ENCODE data around the gene SIRPD.
"Not testable (repeated sequence)": the region's sequence is repeated elsewhere in the genome, so short reads cannot be mapped to it uniquely, and the experiment has no call there.

The SIRPD gene

DNA sequence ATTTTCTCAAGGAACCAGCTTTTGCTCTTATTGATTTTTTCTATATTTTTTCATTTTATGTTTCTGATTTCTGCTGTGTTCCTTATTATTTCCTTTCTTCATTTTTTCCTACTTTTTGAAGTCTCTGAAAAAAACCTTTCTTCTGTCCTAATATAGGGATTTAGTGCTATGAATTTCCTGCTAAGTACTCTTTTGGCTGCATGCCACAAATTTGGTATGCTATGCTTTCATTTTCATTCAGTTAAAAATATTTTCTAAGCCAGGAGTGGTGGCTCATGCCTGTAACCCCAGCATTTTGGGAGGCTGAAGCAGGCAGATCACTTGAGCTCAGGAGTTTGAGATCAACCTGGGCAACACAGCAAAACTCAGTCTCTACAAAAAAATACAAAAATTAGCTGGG is 30.6 kb downstream of the SIRPD start:
- no peaks in the 10 kb centered on the region for H3K9me3 ChIP-seq (ENCODE audit: control insufficient read depth, insufficient read depth, low read length)
- no peak overlapping the region for H3K9ac ChIP-seq (ENCODE audit: low read depth, low read length)
- H3K36me3 ChIP-seq (ENCODE audit: insufficient read depth, low read length), result no peaks in the 10 kb centered on the region
- H3K4me1 ChIP-seq (ENCODE audit: insufficient read depth, low read length), result no peaks in the 10 kb centered on the region

DNA sequence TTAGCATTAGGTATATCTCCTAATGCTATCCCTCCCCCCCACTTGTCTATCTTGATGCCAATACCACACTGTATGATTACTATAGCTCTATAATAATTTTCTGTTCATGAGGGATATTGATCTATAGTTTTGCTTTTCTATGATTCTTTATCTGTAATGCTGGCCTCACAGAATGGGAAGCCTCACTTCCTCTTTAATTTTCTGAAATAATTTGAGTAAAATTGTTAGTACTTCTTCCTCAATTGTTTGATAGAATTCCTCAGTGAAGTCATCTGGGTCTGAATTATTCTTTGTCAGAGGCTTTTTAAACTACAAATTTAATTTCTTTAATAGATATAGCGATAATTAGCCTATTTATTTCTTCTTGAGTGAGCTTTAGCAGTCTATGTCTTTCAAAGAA is 31.2 kb downstream of the SIRPD start:
- H3K36me3 ChIP-seq (ENCODE audit: insufficient read depth, low read length), result no peaks in the 10 kb centered on the region
- H3K9ac ChIP-seq (ENCODE audit: low read depth, low read length), result no peak overlapping the region
- no peaks in the 10 kb centered on the region for H3K9me3 ChIP-seq (ENCODE audit: control insufficient read depth, insufficient read depth, low read length)
- H3K4me1 ChIP-seq (ENCODE audit: insufficient read depth, low read length), result no peaks in the 10 kb centered on the region

DNA sequence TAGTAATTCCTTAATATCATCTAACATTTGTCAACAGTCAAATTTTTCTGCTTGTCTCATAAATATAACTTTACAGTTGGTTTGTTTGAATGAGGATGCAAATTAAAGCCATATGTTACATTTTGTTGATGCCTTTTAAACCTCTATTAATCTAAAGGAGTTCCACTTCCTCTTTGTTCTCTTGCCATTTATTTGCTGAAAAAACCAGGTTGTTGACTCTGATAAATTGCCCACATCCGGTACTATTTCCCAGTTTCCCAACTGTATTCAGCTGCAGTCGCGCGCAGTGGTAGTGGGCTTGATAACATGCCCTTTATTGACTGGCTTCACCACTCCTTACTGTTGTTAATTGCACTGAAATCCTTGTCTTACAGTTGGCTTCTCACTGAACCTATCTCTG is 33.5 kb downstream of the SIRPD start:
- no peak overlapping the region for H3K9ac ChIP-seq (ENCODE audit: low read depth, low read length)
- no peaks in the 10 kb centered on the region for H3K4me1 ChIP-seq (ENCODE audit: insufficient read depth, low read length)
- no peaks in the 10 kb centered on the region for H3K9me3 ChIP-seq (ENCODE audit: control insufficient read depth, insufficient read depth, low read length)
- H3K36me3 ChIP-seq (ENCODE audit: insufficient read depth, low read length), result no peaks in the 10 kb centered on the region

DNA sequence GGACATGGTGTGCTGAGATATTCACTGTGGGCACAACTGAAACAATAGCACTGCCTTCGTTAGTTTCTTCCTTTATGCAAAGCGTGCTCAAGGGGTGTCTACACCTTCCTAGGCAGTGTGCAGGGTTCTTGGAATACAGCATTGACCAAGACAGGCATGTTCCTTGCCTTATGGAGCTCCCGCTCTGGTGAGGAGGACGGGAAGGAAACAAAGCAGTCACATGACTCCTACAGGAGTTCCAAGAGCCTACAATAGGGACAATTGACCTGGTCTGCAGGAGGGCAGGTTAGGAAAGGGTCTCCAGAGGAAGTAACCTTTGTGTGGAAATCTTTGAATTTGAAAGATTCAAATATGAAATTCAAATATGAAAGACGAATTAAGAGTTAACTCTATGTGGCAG is 40.5 kb downstream of the SIRPD start:
- no peaks in the 10 kb centered on the region for H3K36me3 ChIP-seq (ENCODE audit: insufficient read depth, low read length)
- no peaks in the 10 kb centered on the region for H3K9me3 ChIP-seq (ENCODE audit: control insufficient read depth, insufficient read depth, low read length)
- no peak overlapping the region for H3K9ac ChIP-seq (ENCODE audit: low read depth, low read length)
- H3K4me1 ChIP-seq (ENCODE audit: insufficient read depth, low read length), result peaks cover 6% of the 10 kb centered on the region

DNA sequence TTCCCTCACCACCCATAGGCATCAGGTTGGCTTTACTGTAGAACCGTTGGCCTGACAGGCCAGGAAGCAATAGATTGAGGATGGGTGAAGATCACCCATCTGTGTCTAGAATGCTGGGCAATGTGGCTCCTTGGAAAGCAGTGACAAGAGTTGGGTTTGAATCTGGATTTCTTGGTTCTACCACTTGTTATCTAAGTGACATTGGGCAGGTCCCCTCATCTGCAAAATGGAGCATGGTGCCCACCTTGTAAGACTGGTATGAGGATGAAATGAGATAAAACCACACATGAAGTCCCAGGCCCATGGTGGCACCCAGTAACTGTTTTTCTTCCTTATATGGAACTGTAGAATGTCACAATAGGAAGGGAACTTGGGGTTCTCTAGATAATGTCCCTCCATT is 43.7 kb downstream of the SIRPD start:
- Histone ChIP-seq H3K9ac (ENCODE audit: low read depth, low read length) (no peak overlapping the region), H3K36me3 (ENCODE audit: insufficient read depth, low read length) (no peaks in the 10 kb centered on the region), H3K9me3 (ENCODE audit: control insufficient read depth, insufficient read depth, low read length) (no peaks in the 10 kb centered on the region), H3K4me1 (ENCODE audit: insufficient read depth, low read length) (peaks cover 6% of the 10 kb centered on the region)

DNA sequence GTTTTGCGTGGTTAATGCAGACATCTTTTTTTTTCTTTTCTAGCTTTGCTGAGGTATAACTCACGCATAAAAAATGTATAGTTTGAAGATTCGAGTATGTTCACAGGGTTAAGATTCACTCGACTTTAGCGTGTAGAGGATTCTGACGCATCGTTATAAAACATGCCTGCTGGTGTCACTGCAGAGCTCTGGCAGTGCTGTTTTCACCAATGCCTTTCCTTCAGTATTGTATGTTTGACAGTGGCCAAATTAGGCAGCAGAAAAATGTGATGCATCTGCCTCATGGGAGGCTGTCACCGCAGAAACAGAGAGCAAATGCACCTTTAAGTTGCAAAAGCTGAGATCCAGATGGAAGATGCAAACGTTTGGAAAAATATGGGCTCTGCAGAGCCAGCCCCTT is 48.3 kb downstream of the SIRPD start:
- Histone ChIP-seq H3K9me3 (ENCODE audit: control insufficient read depth, insufficient read depth, low read length) (no peaks in the 10 kb centered on the region), H3K4me1 (ENCODE audit: insufficient read depth, low read length) (no peaks in the 10 kb centered on the region), H3K36me3 (ENCODE audit: insufficient read depth, low read length) (no peaks in the 10 kb centered on the region), H3K9ac (ENCODE audit: low read depth, low read length) (no peak overlapping the region)

DNA sequence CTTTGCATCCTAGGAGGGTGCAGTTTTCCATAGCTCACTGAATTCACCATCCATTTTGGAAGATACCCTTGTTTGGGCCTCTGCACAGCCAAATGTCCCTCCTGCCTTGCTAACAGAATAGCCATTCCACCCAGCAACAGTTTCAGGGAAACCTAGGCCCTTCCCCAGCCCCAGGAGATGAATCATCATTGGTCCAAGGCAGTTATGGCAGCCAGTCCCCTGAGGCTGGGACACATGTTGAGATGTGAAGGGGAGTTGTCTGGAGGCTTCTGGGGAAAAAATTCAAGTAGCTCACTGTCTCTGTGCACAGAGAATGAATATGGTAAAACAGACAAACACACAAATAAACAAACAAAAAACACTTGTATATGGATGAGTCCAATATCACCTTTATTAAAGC is 48.9 kb downstream of the SIRPD start:
- H3K9me3 ChIP-seq (ENCODE audit: control insufficient read depth, insufficient read depth, low read length), result no peaks in the 10 kb centered on the region

DNA sequence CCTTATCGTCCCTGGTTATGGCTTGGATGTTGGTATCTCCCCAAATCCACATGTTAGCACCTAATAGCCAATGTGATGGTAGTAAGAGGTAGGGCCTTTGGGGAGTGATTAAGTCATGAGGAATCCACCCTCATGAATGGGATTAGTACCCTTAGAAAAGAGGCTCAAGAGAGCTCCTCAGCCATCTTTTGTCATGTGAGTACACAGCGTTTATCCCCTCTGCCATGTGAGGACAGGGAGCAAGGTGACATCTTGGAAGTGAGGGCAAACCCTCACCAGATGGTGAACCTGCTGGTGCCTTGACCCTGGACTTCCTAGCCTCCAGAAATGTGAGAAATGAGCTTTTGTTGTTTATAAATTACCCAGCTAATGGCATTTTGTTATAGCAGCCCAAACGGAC is 50.2 kb downstream of the SIRPD start:
- no peaks in the 10 kb centered on the region for H3K36me3 ChIP-seq (ENCODE audit: insufficient read depth, low read length)
- H3K9ac ChIP-seq (ENCODE audit: low read depth, low read length), result no peak overlapping the region
- no peaks in the 10 kb centered on the region for H3K4me1 ChIP-seq (ENCODE audit: insufficient read depth, low read length)
- peaks cover 3% of the 10 kb centered on the region; the same call in 1 of the 2 replicates for H3K9me3 ChIP-seq (ENCODE audit: control insufficient read depth, insufficient read depth, low read length)

More for the DNA sequence above, 48.9 kb downstream of the SIRPD start:
- H3K4me1 ChIP-seq (ENCODE audit: insufficient read depth, low read length), result no peaks in the 10 kb centered on the region
- H3K9ac ChIP-seq (ENCODE audit: low read depth, low read length), result no peak overlapping the region
- H3K36me3 ChIP-seq (ENCODE audit: insufficient read depth, low read length), result no peaks in the 10 kb centered on the region

DNA sequence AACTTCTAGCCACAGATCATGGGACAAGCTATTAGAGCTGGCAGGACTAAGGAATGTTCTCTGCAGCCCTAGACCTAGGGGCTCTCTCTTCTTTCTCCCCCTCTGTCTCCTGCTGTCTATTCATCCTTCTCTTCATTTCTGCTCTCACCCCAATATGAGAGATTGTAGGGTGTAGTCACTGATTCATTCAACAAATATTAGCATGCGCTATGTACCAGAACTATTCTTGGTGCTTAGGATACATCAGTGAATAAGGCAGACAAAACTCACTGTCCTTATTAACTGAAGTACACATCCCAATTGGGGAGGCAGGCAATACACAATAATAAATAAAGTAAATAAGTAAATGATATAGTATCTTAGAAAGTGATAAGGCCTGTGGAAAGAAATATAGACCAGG is 51.6 kb downstream of the SIRPD start:
- H3K4me1 ChIP-seq (ENCODE audit: insufficient read depth, low read length), result peaks cover 3% of the 10 kb centered on the region; the same call in 1 of the 2 replicates
- H3K9me3 ChIP-seq (ENCODE audit: control insufficient read depth, insufficient read depth, low read length), result peaks cover 3% of the 10 kb centered on the region; the same call in 1 of the 2 replicates
- no peaks in the 10 kb centered on the region for H3K36me3 ChIP-seq (ENCODE audit: insufficient read depth, low read length)
- no peak overlapping the region for H3K9ac ChIP-seq (ENCODE audit: low read depth, low read length)

DNA sequence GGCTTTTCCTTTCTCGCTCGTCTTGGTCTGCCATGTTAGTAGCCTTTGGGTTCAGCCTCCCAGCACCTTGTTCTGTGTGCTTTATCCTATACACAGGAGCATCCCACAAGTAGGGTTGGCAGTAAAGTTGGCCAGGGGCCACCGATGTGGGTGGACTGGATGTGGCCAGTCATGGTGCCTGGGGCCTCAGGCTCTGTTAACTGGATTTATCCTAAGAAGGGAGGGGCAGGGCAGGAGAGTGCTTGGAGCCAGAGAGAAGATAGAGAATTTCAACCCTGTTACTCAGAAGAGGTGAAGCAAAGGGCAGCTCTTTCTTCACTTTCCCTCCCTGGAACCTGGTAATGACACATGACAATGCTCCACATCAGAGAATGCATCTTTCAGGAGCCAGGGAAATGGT is 52.1 kb downstream of the SIRPD start:
- peaks cover 7% of the 10 kb centered on the region; the same call in 1 of the 2 replicates for H3K4me1 ChIP-seq (ENCODE audit: insufficient read depth, low read length)
- no peak overlapping the region for H3K9ac ChIP-seq (ENCODE audit: low read depth, low read length)

DNA sequence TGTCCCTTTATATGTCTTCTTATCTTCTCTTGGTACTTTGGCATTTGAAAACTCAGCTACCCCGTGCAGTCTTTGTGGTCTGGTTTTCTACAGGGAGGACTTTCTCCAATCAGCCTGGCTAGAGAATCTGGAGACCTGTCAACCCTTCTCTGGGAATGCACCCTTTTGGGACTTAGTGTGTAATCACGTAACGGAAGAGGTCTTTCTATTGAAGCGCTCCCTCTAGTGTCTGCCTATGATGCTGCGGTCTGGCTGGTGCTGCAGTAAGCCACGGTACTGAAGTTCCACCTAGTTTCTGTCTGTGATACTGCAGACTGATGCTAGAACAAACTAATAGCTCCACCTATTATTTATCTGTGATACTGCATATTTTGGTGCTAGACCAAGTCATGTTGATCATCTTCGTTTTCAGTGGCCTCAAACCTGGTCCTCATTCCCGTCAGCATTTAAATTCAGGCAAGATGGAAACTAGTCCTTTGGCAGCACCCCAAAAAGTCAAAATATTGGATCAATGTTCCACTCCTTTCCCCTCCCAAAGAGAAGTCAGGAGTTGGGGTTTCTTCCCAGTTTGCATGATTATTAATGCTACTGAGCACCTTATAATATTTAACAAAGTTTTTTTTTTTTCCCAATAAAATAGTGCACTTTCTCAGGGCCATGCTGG is 53.8 kb downstream of the SIRPD start:
- Histone ChIP-seq H3K9me3 (ENCODE audit: control insufficient read depth, insufficient read depth, low read length) (peaks cover 3% of the 10 kb centered on the region; the same call in 1 of the 2 replicates), H3K4me1 (ENCODE audit: insufficient read depth, low read length) (peaks cover 7% of the 10 kb centered on the region; the same call in 1 of the 2 replicates), H3K36me3 (ENCODE audit: insufficient read depth, low read length) (no peaks in the 10 kb centered on the region), H3K9ac (ENCODE audit: low read depth, low read length) (no peak overlapping the region)

More for the DNA sequence above, 52.1 kb downstream of the SIRPD start:
- H3K9me3 ChIP-seq (ENCODE audit: control insufficient read depth, insufficient read depth, low read length), result peaks cover 3% of the 10 kb centered on the region; the same call in 1 of the 2 replicates
- H3K36me3 ChIP-seq (ENCODE audit: insufficient read depth, low read length), result no peaks in the 10 kb centered on the region

DNA sequence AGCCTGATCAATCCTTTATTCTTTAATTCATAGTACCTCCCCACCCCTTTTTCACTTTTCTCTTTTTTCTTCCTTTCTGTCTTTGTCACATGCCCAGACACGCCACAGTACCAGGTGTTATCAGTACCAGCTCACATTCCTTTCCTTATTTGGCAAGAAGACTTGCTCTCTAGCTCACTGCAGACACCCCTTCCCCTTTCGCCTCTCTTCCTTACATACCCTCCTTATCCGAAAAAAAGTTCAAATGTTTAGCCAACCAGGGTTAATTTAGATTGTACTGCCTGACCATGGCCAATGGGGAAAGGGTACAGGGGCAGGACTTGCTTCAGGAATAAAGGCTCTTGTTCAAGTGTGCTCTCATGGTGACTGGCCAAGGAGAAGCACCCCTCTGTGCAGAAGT is 57.0 kb downstream of the SIRPD start:
- H3K36me3 ChIP-seq (ENCODE audit: insufficient read depth, low read length), result no peaks in the 10 kb centered on the region
- no peak overlapping the region for H3K9ac ChIP-seq (ENCODE audit: low read depth, low read length)
- peaks cover 7% of the 10 kb centered on the region; the same call in 1 of the 2 replicates for H3K4me1 ChIP-seq (ENCODE audit: insufficient read depth, low read length)
- peaks cover 3% of the 10 kb centered on the region; the same call in 1 of the 2 replicates for H3K9me3 ChIP-seq (ENCODE audit: control insufficient read depth, insufficient read depth, low read length)

DNA sequence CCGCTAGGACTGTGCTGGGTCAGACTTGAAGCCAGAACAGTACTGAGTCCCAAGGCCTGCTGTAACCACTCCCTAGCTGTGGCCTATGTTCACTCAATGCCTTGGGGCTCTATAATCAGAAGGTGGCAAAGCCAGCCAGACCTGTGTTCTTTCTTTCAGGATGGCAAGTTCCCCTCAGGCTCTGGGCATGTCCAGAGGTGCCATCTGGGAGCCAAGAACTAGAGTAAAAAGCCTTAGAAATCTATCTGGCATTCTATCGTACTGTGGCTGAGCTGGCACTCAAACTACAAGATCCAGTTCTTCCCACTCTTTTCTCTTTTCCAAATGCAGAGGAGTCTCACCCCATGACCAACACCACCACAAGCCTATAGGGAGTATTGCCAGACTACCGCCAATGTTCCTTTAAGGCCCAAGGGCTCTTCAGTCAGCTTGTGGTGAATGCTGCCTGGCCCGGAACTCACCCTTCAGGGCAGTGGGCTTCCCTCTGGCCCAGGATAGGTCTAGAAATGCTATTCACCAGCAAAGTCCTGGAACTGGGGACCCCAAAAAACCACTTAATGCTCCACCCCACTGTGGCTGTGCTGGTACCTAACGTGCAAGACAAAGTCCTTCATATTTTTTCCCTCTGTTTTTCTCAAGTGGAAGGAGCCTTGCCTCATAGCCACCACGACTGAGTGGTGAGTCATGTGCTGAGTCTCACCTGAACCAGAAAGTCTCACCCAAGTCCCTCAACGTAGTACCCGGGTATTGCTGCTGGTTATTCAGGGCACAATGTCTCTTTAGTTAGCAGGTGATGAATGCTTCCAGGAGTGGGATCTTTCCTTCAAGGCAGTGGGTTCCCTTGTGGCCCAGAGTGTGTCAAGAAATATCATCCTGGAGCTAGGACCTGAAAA is 57.7 kb downstream of the SIRPD start:
- Histone ChIP-seq H3K9me3 (ENCODE audit: control insufficient read depth, insufficient read depth, low read length) (peaks cover 3% of the 10 kb centered on the region; the same call in 1 of the 2 replicates), H3K36me3 (ENCODE audit: insufficient read depth, low read length) (no peaks in the 10 kb centered on the region), H3K4me1 (ENCODE audit: insufficient read depth, low read length) (peaks cover 7% of the 10 kb centered on the region; the same call in 1 of the 2 replicates), H3K9ac (ENCODE audit: low read depth, low read length) (no peak overlapping the region)

DNA sequence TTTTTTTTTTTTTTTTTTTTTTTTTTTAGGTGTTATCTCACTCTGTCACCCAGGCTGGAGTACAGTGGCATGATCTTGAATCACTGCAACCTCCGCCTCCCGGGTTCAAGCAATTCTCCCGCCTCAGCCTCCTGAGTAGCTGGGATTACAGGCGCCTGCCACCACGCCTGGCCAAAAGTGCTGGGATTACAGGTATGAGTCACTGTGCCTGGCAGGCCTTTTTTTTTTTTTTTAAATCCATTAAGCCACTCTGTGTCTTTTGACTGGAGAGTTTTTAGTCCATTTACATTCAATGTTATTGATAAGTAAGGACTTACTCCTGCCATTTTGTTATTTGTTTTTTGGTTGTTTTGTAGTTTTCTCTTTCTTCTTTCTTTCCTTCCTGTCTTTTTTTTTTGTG is 60.1 kb downstream of the SIRPD start:
- not testable (repeated sequence) for H3K9me3 ChIP-seq (ENCODE audit: control insufficient read depth, insufficient read depth, low read length); H3K4me1 ChIP-seq (ENCODE audit: insufficient read depth, low read length); H3K36me3 ChIP-seq (ENCODE audit: insufficient read depth, low read length); H3K9ac ChIP-seq (ENCODE audit: low read depth, low read length)

DNA sequence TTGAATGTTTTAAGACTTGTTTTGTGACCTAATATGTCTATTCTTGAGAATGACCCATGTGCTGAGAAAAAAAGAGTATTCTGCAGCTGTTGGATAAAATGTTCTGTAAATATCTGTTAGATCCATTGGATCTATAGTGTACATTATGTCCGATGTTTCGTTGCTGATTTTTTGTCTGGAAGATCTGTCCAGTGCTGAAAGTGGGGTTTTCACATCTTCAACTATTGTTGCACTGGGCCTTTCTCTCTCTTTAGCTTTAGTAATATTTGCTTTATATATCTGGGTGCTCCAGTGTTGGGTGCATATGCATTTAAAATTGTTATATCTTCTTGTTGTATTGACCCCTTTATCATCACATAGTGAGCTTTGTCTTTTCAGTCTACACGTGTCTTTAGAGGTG is 60.6 kb downstream of the SIRPD start:
- Histone ChIP-seq H3K36me3 (ENCODE audit: insufficient read depth, low read length) (no peaks in the 10 kb centered on the region), H3K9me3 (ENCODE audit: control insufficient read depth, insufficient read depth, low read length) (no peaks in the 10 kb centered on the region; the same call in 1 of the 2 replicates), H3K4me1 (ENCODE audit: insufficient read depth, low read length) (peaks cover 7% of the 10 kb centered on the region; the same call in 1 of the 2 replicates), H3K9ac (ENCODE audit: low read depth, low read length) (no peak overlapping the region)
